GM18868 (cell line): ENCODE results near the gene PTCHD4.
"Not testable (repeated sequence)": the region's sequence is repeated elsewhere in the genome, so short reads cannot be mapped to it uniquely, and the experiment has no call there.

Source experiments
- ATAC-seq: cut with Tn5 transposase; IDR thresholded peaks from one replicate; pipeline ENCODE4 v1.9.1; 2021; ENCODE audit warnings: mild to moderate bottlenecking, moderate library complexity; ENCODE audit not compliant: unreplicated experiment

PTCHD4 gene

GRCh38 chr6:48111143-48111506, at the start of gene PTCHD4:
Gene PTCHD4 (minus strand): TSS chr6:48111197. CDS start chr6:48068957, 42,240 bp downstream.
- ATAC-seq = no peak

- no peak for ATAC-seq
These were observed 40.1 kb upstream of the PTCHD4 start for GRCh38 chr6:48151142-48151541.

- no peak for ATAC-seq
These were observed 39.7 kb upstream of the PTCHD4 start for GRCh38 chr6:48150701-48151100.

- no peak for ATAC-seq
These were observed 36.1 kb upstream of the PTCHD4 start for GRCh38 chr6:48147051-48147450.

DNA sequence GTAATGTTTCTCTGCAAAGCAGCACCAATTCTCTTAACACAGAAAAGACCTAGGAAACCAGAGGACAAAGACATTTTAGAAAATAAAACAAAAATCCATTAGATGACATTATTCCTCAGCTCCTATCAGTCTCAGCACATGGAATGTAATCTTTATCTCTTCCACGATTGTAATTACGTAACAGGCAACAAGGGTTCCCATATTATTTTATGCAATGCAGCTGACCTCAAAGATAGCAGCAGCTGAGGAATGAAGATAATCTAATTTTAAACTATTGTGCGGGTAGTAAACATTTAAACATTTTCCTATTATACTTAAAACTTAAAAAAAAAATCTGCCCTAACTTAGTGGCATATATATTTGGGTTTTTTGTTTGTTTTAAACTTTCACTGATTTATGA, 33.0 kb upstream of the PTCHD4 start:
- no peak for ATAC-seq

DNA sequence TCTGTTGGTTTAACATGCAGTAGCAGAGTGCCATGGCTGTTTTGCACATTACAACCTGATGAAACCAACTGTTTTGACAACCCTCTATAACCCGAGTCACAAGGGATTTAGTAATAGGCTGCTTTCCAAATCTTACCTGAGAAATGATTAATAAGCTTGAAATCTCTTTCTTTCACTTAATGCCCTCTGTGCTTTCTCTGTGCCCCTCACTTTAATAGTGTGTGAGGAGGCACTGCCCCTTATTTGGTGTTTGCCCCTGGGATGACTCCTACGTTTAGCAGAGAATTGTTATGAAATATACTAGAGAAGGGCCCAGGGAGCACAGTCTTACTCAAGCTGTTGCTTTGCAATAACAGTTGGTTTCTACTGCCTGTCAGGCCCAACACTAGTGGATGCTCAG, 31.0 kb upstream of the PTCHD4 start:
- no peak for ATAC-seq

GRCh38 chr6:48139818-48140614, 29.0 kb upstream of the PTCHD4 start:
- ATAC-seq = no peak

- no peak for ATAC-seq
These were observed 25.9 kb upstream of the PTCHD4 start for GRCh38 chr6:48136856-48137255.

- ATAC-seq = no peak
These were observed 24.5 kb upstream of the PTCHD4 start for GRCh38 chr6:48135323-48136084.

DNA sequence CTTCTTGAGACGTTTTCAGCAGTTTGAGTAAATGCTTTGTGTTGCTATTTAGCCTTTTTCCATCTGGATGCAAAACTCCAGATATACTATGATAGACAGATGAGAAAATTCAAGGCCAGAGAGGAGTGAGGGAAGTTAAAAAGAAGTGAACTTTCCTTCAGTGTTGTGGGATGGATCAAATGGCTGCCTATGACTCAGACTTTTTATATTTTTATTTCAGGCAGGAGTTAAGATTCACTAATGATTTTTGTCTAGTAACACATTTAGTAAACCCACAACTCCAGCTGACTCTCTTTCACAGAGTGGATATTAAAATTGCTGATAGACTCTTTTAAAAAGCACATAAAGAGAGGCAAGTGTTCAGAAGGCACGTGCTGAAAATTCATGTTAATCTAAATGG, 23.2 kb upstream of the PTCHD4 start:
- ATAC-seq = no peak

- no peak for ATAC-seq
These were observed 12.6 kb upstream of the PTCHD4 start for GRCh38 chr6:48123601-48124000.

DNA sequence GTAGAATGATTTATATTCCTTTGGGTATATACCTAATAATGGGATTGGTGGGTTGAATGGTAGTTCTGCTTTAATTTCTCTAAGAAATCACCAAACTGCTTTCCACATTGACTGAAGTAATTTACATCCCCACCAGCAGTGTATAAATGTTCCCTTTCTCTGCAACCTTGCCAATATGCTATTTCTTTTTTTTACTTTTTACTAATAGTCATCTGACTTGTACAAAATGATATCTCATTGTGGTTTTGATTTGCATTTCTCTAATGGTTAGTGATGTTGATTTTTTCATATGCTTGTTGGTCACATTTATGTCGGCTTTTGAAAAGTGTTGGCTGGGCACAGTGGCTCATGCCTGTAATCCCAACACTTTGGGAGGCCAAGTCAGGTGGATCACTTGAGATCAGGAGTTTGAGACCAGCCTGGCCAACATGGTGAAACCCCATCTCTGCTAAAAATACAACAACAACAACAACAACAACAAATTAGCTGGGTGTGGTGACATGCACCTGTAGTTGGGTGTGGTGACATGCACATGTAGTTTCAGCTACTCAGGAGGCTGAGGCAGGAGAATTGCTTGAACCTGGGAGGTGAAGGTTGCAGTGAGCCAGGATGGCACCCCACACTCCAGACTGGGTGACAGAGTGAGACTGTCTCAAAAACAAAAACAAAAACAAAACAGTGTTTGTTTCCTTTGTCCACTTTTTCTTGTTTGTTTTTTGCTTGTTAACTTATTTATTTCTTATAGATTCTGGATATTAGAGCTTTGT, 11.2 kb upstream of the PTCHD4 start:
- ATAC-seq = not testable (repeated sequence)

GRCh38 chr6:48116699-48117645, 6.0 kb upstream of the PTCHD4 start:
- ATAC-seq = no peak

DNA sequence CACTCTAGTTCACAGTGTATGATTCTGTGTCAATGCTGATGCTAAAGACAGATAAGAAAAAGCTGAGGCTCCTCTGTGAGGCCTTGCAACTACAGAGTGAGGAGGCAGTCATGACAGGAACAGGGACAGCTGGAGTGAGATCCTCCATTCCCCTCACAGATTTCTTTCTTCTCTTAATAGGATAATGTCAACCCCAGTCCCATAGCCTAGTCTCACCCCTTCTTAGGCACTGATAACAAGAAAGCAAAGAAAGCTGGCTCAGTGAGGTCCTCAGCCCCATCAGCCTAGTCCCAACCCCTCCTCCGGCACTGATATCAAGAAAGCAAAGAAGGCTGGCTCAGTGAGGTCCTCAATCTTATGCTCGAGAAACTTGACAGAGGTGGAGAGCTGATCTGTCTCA, 2.1 kb upstream of the PTCHD4 start:
- ATAC-seq = peak; percentile 37

DNA sequence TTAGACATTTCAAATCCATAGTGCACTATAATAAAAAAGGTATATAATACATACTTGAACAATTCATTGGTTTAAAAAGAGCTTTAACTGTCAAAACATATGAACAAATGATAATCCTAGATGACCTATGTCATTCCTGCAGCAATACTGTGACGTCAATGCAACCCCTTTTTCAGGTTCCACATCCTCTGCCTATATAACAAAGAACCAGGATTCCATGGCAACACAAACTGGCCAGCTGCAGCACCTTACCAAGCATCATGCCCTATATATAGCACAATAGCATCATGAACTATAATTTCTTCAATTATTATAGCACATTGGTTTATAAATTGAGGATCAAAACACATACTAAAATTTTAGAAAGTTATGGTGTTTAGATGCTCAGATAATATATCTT, 578 bp upstream of the PTCHD4 start:
- peak; percentile 66 for ATAC-seq

DNA sequence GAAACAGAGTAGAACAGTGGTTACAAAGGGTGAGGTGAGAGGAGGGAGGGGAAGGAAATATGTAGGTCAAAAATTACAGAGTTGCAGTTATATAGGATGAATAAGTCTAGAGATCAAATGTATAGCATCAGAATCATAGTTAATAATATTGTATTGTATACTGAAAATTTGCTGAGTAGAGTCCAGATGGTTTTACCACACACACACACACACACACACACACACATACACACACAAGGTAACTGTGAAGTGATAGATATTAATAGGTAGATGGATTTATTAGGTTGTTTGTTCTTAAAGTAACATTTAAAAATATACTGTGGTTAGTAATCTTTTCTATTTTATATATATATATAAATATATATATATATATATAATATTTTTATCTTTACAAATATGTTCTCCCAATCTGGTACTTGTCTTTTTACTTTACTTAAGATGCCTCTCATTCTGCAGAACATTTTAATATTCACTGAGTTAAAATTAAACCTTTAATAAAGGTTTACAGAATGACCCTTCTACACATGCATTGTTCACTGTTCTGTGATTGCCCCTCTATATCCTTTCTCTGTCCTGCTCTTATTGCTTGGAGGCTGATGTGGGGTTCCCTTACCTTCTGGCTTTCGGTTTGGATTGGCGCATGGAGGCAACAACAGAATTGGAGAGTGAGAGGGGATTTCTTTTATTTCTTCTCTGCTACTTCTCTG, 408 bp downstream of the PTCHD4 start:
- no peak for ATAC-seq

DNA sequence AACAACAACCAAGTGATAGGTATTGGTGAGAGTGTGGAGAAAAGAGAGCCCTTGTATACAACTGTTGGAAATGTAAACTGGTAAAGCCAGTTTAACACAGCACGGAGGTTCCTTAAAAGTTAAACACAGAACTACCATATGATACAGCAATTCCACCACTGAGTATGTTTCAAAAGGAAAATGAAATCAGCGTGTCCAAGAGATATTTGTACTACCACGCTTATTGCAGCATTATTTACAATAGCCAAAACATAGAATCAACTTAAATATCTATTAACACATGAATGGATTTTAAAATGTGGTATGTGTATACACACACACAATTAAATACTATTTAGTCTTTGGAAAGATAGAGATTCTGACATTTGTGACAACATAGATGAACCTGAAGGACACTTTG, 1.1 kb downstream of the PTCHD4 start:
- ATAC-seq = no peak

- not testable (repeated sequence) for ATAC-seq
These were observed 8.4 kb downstream of the PTCHD4 start for GRCh38 chr6:48102476-48103195.

DNA sequence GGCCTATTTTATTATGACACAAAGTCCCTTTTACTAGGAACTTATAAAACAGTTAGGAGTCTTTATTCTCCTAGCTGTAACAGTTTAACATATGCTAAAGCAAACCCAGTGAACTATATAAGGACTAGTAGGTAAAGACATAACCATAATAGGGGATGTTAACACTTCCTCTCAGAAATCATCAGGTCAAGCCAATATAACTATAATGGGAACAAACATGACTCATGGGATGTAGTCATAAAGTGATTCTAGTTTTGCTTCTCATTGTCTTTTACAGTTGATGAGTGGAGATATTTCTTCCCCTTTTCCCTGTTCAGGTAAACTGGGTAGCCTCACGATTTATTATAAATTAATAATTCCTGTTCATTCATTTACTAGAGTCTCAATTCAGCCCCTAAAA, 9.7 kb downstream of the PTCHD4 start:
- ATAC-seq = peak; percentile 95
